CD4-positive, alpha-beta T cell (primary cell): ENCODE results near the gene ATG2B. TPM values are rescaled to one million over a fixed set of nuclear protein-coding genes. Genes with fewer than 3 reads are reported as not detected.

Experiments
- ATAC-seq: fragments of 200-7000 bp; cut with Tn5 transposase; one replicate; pipeline ENCODE4 v1.10.0; 2022; ENCODE audit warnings: mild to moderate bottlenecking; ENCODE audit not compliant: poor library complexity
- CTCF ChIA-PET: fragments of 350-600 bp; sonication (Branson Sonifier 250); formaldehyde crosslinking; loops from one replicate; lab custom pipeline; 2021; ENCODE audit warnings: antibody characterized with exemption, inconsistent platforms; lab: Charles Lee
- POLR2A ChIA-PET: fragments of 350-600 bp; sonication (Branson Sonifier 250); formaldehyde crosslinking; loops from one replicate; lab custom pipeline; 2021; ENCODE audit warnings: antibody characterized with exemption, inconsistent platforms; lab: Charles Lee
- DNase-seq, 14 experiments: peaks; one replicate each; pipeline ENCODE4 v3.0.0-alpha.2; 2013 to 2020; ENCODE audit warnings: mixed read lengths in 2 of 14
- H3K27ac ChIP-seq, 2 donors: one replicate each; pipeline versions ENCODE4 v1.5.1 to v1.7.0; 2013; ENCODE audit warnings: low read length in 2 of 2, low read depth in 1 of 2, mild to moderate bottlenecking in 1 of 2
- H3K27me3 ChIP-seq, 2 experiments: 1 replicate in 1 of 2; 2 replicates in 1 of 2; pipeline versions ENCODE4 v1.6.1 to v1.7.0; 2013; ENCODE audit warnings: low read length in 2 of 2, control low read depth in 1 of 2, mild to moderate bottlenecking in 1 of 2, moderate library complexity in 1 of 2; ENCODE audit not compliant: insufficient read depth in 2 of 2, control insufficient read depth in 1 of 2
- H3K36me3 ChIP-seq: one replicate; pipeline ENCODE4 v1.6.1; 2013; ENCODE audit warnings: low read length, control low read depth; ENCODE audit not compliant: insufficient read depth
- H3K4me1 ChIP-seq: one replicate; pipeline ENCODE4 v1.6.1; 2013; ENCODE audit warnings: low read length, control low read depth; ENCODE audit not compliant: insufficient read depth
- H3K4me3 ChIP-seq: one replicate; pipeline ENCODE4 v1.5.1; 2013; ENCODE audit warnings: mild to moderate bottlenecking, low read length, moderate library complexity
- H3K9me3 ChIP-seq, 2 experiments: 1 replicate in 1 of 2; 2 replicates in 1 of 2; pipeline versions ENCODE4 v1.6.1 to v1.7.0; 2013; ENCODE audit warnings: low read length in 2 of 2, mild to moderate bottlenecking in 2 of 2, control low read depth in 1 of 2, moderate library complexity in 1 of 2; ENCODE audit not compliant: control insufficient read depth in 1 of 2, insufficient read depth in 1 of 2
- H3K27ac Mint-ChIP-seq: one replicate; pipeline ENCODE4 v1.8.0; 2020; ENCODE audit warnings: mixed read lengths
- H3K27me3 Mint-ChIP-seq: one replicate; pipeline ENCODE4 v1.8.0; 2021; ENCODE audit warnings: mixed read lengths
- H3K36me3 Mint-ChIP-seq: one replicate; pipeline ENCODE4 v1.8.0; 2021; ENCODE audit warnings: low read depth, mixed read lengths
- H3K4me1 Mint-ChIP-seq: one replicate; pipeline ENCODE4 v1.8.0; 2021; ENCODE audit warnings: low read depth, mixed read lengths
- H3K4me3 Mint-ChIP-seq: one replicate; pipeline ENCODE4 v1.8.0; 2020; ENCODE audit warnings: mild to moderate bottlenecking, mixed read lengths
- H3K9me3 Mint-ChIP-seq: one replicate; pipeline ENCODE4 v1.8.0; 2020; ENCODE audit warnings: mixed read lengths
- CTCF ChIP-seq: fragments of 200-600 bp; IDR thresholded peaks from one replicate; pipeline ENCODE4 v1.8.0; 2022; ENCODE audit warnings: antibody characterized with exemption, mild to moderate bottlenecking
- intact Hi-C, 2 experiments: fragments of 100-400 bp; cut with DNase I in 1 of 2; cut with micrococcal nuclease in 1 of 2; formaldehyde crosslinking; loops; one replicate each; pipeline versions ENCODE4 v1.15.1 to v1.9.0; 2023 to 2025; cut with DNase I, micrococcal nuclease
- total RNA-seq, 174 experiments: library from RNA in 2 of 174; stranded (reverse) in 2 of 174; gene quantifications; one replicate each; pipeline ENCODE4 v1.2.3 and lab custom pipeline; 2021 to 2026

Gene ATG2B
- total RNA-seq, 2 experiments from 2014 or later, result 20.1 to 20.2 TPM

GRCh38 chr14:96231056-96231455 is 132.1 kb downstream of the ATG2B start:
- ChIA-PET POLR2A (no interaction called here), CTCF (no interaction called here)
- no peak overlapping the region for H3K4me3 Mint-ChIP-seq

GRCh38 chr14:96229315-96229714 is 133.8 kb downstream of the ATG2B start:
- Mint-ChIP-seq H3K36me3 (no peaks in the 10 kb centered on the region), H3K27me3 (peaks cover 4% of the 10 kb centered on the region), H3K9me3 (no peaks in the 10 kb centered on the region), H3K27ac (no peak overlapping the region), H3K4me3 (no peak overlapping the region), H3K4me1 (no peaks in the 10 kb centered on the region)
- CTCF ChIA-PET, result no interaction called here
- POLR2A ChIA-PET, result no interaction called here
- Histone ChIP-seq H3K27me3 (peaks cover 0 to 5% of the 10 kb centered on the region in 2 experiments), H3K9me3 (peaks cover 0 to 12% of the 10 kb centered on the region in 2 experiments), H3K4me1 (no peaks in the 10 kb centered on the region), H3K4me3 (no peak overlapping the region), H3K27ac (no peak overlapping the region), H3K36me3 (no peaks in the 10 kb centered on the region)
- DNase-seq, result no peak
- ATAC-seq, result no peak
- TF ChIP-seq CTCF, result no peak
- intact Hi-C loops, result no loop called here

More at GRCh38 chr14:96231056-96231455, 132.1 kb downstream of the ATG2B start:
- no peak overlapping the region for H3K27ac Mint-ChIP-seq
- H3K4me3 ChIP-seq, result no peak overlapping the region
- no peaks in the 10 kb centered on the region for H3K36me3 Mint-ChIP-seq
- no peak overlapping the region for H3K27ac ChIP-seq
- H3K27me3 ChIP-seq, result peaks cover 0 to 4% of the 10 kb centered on the region in 2 experiments
- H3K36me3 ChIP-seq, result no peaks in the 10 kb centered on the region
- H3K9me3 Mint-ChIP-seq, result no peaks in the 10 kb centered on the region
- H3K9me3 ChIP-seq, result peaks cover 0 to 12% of the 10 kb centered on the region in 2 experiments
- ATAC-seq (no peak), DNase-seq (no peak)
- peaks cover 4% of the 10 kb centered on the region for H3K27me3 Mint-ChIP-seq
- H3K4me1 ChIP-seq, result no peaks in the 10 kb centered on the region
- TF ChIP-seq CTCF, result no peak
- intact Hi-C loops, result no loop called here
- peaks cover 4% of the 10 kb centered on the region for H3K4me1 Mint-ChIP-seq

Other genes with a start within 250 kb of the ATG2B start
- not detected for gene BDKRB2, start 158.5 kb downstream of the ATG2B start, total RNA-seq
- not detected for gene BDKRB1, start 107.1 kb downstream of the ATG2B start, total RNA-seq
- 10 to 100 TPM; 10.3 to 11.9 TPM for gene GSKIP, start 185 bp upstream of the ATG2B start, total RNA-seq
- not detected for gene AK7, start 28.8 kb upstream of the ATG2B start, total RNA-seq
- gene PAPOLA, start 139.0 kb upstream of the ATG2B start, total RNA-seq, result 100 to 1,000 TPM; 140 to 148 TPM